Left renal pelvis (tissue), 4 donors: Measurements from ENCODE around the gene ADD3. TPM values are rescaled to one million over a fixed set of nuclear protein-coding genes. Genes with fewer than 3 reads are reported as not detected.
"Not testable (repeated sequence)": the region's sequence is repeated elsewhere in the genome, so short reads cannot be mapped to it uniquely, and the experiment has no call there.

ENCODE experiments used
- DNase-seq, 4 donors: peaks; one replicate each; pipeline ENCODE4 v3.0.0-alpha.2; 2013; ENCODE audit warnings: low read depth in 4 of 4, low spot score in 3 of 4
- polyA plus RNA-seq, 4 donors: library from polyadenylated mRNA; unstranded; fragments of 120-200 nt; gene quantifications; one replicate each; pipeline ENCODE4 v1.2.1, GENCODE V29; 2013; ENCODE audit not compliant: insufficient read length in 4 of 4

Gene ADD3
- polyA plus RNA-seq, 4 donors: 266 to 277 (median 273) TPM

GRCh38 chr10:109975244-109976190 lies 32.3 kb upstream of the ADD3 start:
- DNase-seq: no peak

GRCh38 chr10:109976681-109977080 lies 31.1 kb upstream of the ADD3 start:
- DNase-seq: no peak

GRCh38 chr10:109977382-109977806 lies 30.4 kb upstream of the ADD3 start:
- no peak for DNase-seq

- no peak for DNase-seq
Observed at GRCh38 chr10:109978481-109978880, 29.3 kb upstream of the ADD3 start.

- DNase-seq: no peak
Observed at GRCh38 chr10:109979215-109979614, 28.6 kb upstream of the ADD3 start.

GRCh38 chr10:109981650-109982049 lies 26.1 kb upstream of the ADD3 start:
- no peak for DNase-seq

- no peak for DNase-seq
Observed at GRCh38 chr10:109982123-109982522, 25.7 kb upstream of the ADD3 start.

GRCh38 chr10:109982812-109983211 lies 25.0 kb upstream of the ADD3 start:
- no peak for DNase-seq

GRCh38 chr10:109984013-109984412 lies 23.8 kb upstream of the ADD3 start:
- no peak for DNase-seq

- DNase-seq: not testable (repeated sequence)
Observed at GRCh38 chr10:109985768-109986167, 22.0 kb upstream of the ADD3 start.

GRCh38 chr10:109987452-109988211 lies 20.2 kb upstream of the ADD3 start:
- no peak for DNase-seq

- no peak for DNase-seq
Observed at GRCh38 chr10:109988212-109988596, 19.6 kb upstream of the ADD3 start.

- no peak for DNase-seq
Observed at GRCh38 chr10:109991266-109991855, 16.4 kb upstream of the ADD3 start.

GRCh38 chr10:109992485-109992884 lies 15.3 kb upstream of the ADD3 start:
- no peak for DNase-seq

GRCh38 chr10:109993551-109994330 lies 14.0 kb upstream of the ADD3 start:
- DNase-seq: no peak

- DNase-seq: no peak
Observed at GRCh38 chr10:109994711-109995577, 12.8 kb upstream of the ADD3 start.

- DNase-seq: no peak
Observed at GRCh38 chr10:109995595-109995994, 12.2 kb upstream of the ADD3 start.

GRCh38 chr10:109996225-109996624 lies 11.6 kb upstream of the ADD3 start:
- DNase-seq: no peak

GRCh38 chr10:109996766-109997171 lies 11.0 kb upstream of the ADD3 start:
- no peak for DNase-seq

- no peak for DNase-seq
Observed at GRCh38 chr10:109997233-109997632, 10.6 kb upstream of the ADD3 start.
